MM.1S (cell line): Measurements from ENCODE around the gene MC2R.

Source experiments
- DNase-seq: peaks from one replicate; pipeline ENCODE4 v3.0.0-alpha.2; 2015
- H2AFZ ChIP-seq: fragments of 300-600 bp; sonication (generic); 2 replicates; pipeline ENCODE4 v1.6.0; 2016; ENCODE audit warnings: antibody characterized with exemption, low read length
- H3F3A ChIP-seq: fragments of 300-600 bp; sonication (generic); 2 replicates; pipeline ENCODE4 v1.6.1; 2016; ENCODE audit warnings: mild to moderate bottlenecking, antibody characterized with exemption, low read length, moderate library complexity, mixed read lengths; ENCODE audit not compliant: insufficient read depth
- H3K27ac ChIP-seq: fragments of 300-600 bp; sonication (generic); 2 replicates; pipeline ENCODE4 v1.5.1; 2016; ENCODE audit warnings: mild to moderate bottlenecking, low read length
- H3K27me3 ChIP-seq: fragments of 300-600 bp; sonication (generic); replicated peaks from 2 replicates; pipeline ENCODE4 v1.6.0; 2016; ENCODE audit warnings: low read length; ENCODE audit not compliant: insufficient read depth
- H3K36me3 ChIP-seq: fragments of 300-600 bp; sonication (generic); replicated peaks from 2 replicates; pipeline ENCODE4 v1.6.1; 2016; ENCODE audit warnings: mild to moderate bottlenecking, low read length, mixed read lengths; ENCODE audit not compliant: insufficient read depth
- H3K4me1 ChIP-seq: fragments of 300-600 bp; sonication (generic); 2 replicates; pipeline ENCODE4 v1.6.1; 2016; ENCODE audit warnings: low read length, mixed read lengths
- H3K4me2 ChIP-seq: fragments of 300-600 bp; sonication (generic); 2 replicates; pipeline ENCODE4 v1.6.0; 2016; ENCODE audit warnings: low read depth, low read length
- H3K4me3 ChIP-seq: fragments of 300-600 bp; sonication (generic); 2 replicates; pipeline ENCODE4 v1.5.1; 2016; ENCODE audit warnings: low read length, mixed read lengths
- H3K79me2 ChIP-seq: fragments of 300-600 bp; sonication (generic); 2 replicates; pipeline ENCODE4 v1.6.1; 2016; ENCODE audit warnings: mixed run types, low read length, mixed read lengths
- H3K9ac ChIP-seq: fragments of 300-600 bp; sonication (generic); 2 replicates; pipeline ENCODE4 v1.6.1; 2016; ENCODE audit warnings: low read length, mixed read lengths
- H3K9me2 ChIP-seq: fragments of 300-600 bp; sonication (generic); replicated peaks from 2 replicates; pipeline ENCODE4 v1.6.1; 2016; ENCODE audit warnings: mild to moderate bottlenecking, low read length, mixed read lengths; ENCODE audit not compliant: insufficient read depth
- H3K9me3 ChIP-seq: fragments of 300-600 bp; sonication (generic); replicated peaks from 2 replicates; pipeline ENCODE4 v1.6.1; 2016; ENCODE audit warnings: mild to moderate bottlenecking, low read length, mixed read lengths; ENCODE audit not compliant: insufficient read depth
- H4K20me1 ChIP-seq: fragments of 300-600 bp; sonication (generic); 2 replicates; pipeline ENCODE4 v1.6.1; 2016; ENCODE audit warnings: mild to moderate bottlenecking, low read length, moderate library complexity, mixed read lengths; ENCODE audit not compliant: insufficient read depth
- EZH2 ChIP-seq: fragments of 300-600 bp; sonication (generic); optimal IDR thresholded peaks from 2 replicates; pipeline ENCODE3; 2017; ENCODE audit warnings: low read depth, mild to moderate bottlenecking, antibody characterized with exemption, low read length, mixed read lengths
- EZH2phosphoT487 ChIP-seq: fragments of 300-600 bp; sonication (generic); IDR thresholded peaks from 2 replicates; pipeline ENCODE4 v1.6.1; 2018; ENCODE audit warnings: antibody characterized with exemption, low read length
- TF ChIP-seq, protein P1 (sequence below): fragments of 300-600 bp; sonication (generic); IDR thresholded peaks from 2 replicates; pipeline ENCODE4 v1.5.1; 2016; ENCODE audit warnings: antibody characterized with exemption, low read length, mixed read lengths

MC2R gene

GRCh38 chr18:13916559-13916958 is 1.2 kb upstream of the MC2R start:
- H3K79me2 ChIP-seq = no peaks in the 10 kb centered on the region
- H3K9me3 ChIP-seq = no peaks in the 10 kb centered on the region
- H3F3A ChIP-seq = no peaks in the 10 kb centered on the region
- H2AFZ ChIP-seq = no peak overlapping the region
- no peak for DNase-seq
- no peaks in the 10 kb centered on the region for H3K4me1 ChIP-seq
- no peaks in the 10 kb centered on the region for H3K9me2 ChIP-seq
- TF ChIP-seq, protein P1, sequence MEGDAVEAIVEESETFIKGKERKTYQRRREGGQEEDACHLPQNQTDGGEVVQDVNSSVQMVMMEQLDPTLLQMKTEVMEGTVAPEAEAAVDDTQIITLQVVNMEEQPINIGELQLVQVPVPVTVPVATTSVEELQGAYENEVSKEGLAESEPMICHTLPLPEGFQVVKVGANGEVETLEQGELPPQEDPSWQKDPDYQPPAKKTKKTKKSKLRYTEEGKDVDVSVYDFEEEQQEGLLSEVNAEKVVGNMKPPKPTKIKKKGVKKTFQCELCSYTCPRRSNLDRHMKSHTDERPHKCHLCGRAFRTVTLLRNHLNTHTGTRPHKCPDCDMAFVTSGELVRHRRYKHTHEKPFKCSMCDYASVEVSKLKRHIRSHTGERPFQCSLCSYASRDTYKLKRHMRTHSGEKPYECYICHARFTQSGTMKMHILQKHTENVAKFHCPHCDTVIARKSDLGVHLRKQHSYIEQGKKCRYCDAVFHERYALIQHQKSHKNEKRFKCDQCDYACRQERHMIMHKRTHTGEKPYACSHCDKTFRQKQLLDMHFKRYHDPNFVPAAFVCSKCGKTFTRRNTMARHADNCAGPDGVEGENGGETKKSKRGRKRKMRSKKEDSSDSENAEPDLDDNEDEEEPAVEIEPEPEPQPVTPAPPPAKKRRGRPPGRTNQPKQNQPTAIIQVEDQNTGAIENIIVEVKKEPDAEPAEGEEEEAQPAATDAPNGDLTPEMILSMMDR = no peak
- no peak for TF ChIP-seq EZH2phosphoT487
- no peak for TF ChIP-seq EZH2
- no peak overlapping the region for H3K4me2 ChIP-seq
- H3K9ac ChIP-seq = no peak overlapping the region
- H3K27me3 ChIP-seq = no peaks in the 10 kb centered on the region
- H3K4me3 ChIP-seq = no peak overlapping the region
- no peak overlapping the region for H3K27ac ChIP-seq
- H4K20me1 ChIP-seq = no peaks in the 10 kb centered on the region
- H3K36me3 ChIP-seq = no peaks in the 10 kb centered on the region

GRCh38 chr18:13915995-13916431 is 677 bp upstream of the MC2R start:
- H3K9me3 ChIP-seq = no peaks in the 10 kb centered on the region
- no peaks in the 10 kb centered on the region for H3F3A ChIP-seq
- H4K20me1 ChIP-seq = no peaks in the 10 kb centered on the region
- H3K4me1 ChIP-seq = no peaks in the 10 kb centered on the region
- no peak overlapping the region for H3K4me3 ChIP-seq
- no peak for DNase-seq
- H2AFZ ChIP-seq = no peak overlapping the region
- H3K4me2 ChIP-seq = no peak overlapping the region
- no peaks in the 10 kb centered on the region for H3K36me3 ChIP-seq
- H3K27me3 ChIP-seq = no peaks in the 10 kb centered on the region
- no peaks in the 10 kb centered on the region for H3K9me2 ChIP-seq
- H3K27ac ChIP-seq = no peak overlapping the region
- no peak overlapping the region for H3K9ac ChIP-seq
- H3K79me2 ChIP-seq = no peaks in the 10 kb centered on the region
- TF ChIP-seq EZH2 (no peak), EZH2phosphoT487 (no peak)
- TF ChIP-seq, protein P1 = no peak

DNA sequence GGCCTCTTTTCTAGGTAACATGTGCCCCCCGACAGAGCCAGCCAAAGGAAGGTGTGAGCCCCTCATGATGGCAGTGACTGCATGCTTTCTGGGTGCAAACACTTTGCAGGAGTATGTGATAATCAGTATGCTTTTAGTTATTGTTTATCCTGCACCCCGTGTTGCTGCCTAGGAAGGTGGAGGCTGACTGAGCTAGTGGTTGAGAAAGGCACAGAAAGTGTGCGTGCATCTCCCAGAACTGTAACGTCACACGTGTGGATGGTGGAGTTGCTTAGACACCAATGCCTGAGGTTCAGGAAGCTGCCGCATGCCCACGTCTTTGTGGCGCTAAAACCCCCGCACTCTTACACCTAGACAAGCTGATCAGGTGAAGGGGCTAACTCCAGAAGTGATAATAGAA is 580 bp downstream of the MC2R start:
- no peaks in the 10 kb centered on the region for H3K36me3 ChIP-seq
- H3K9ac ChIP-seq = no peak overlapping the region
- H3K4me2 ChIP-seq = no peak overlapping the region
- no peaks in the 10 kb centered on the region for H3K79me2 ChIP-seq
- no peaks in the 10 kb centered on the region for H3F3A ChIP-seq
- no peaks in the 10 kb centered on the region for H3K27me3 ChIP-seq
- DNase-seq = no peak
- H3K9me3 ChIP-seq = no peaks in the 10 kb centered on the region
- no peaks in the 10 kb centered on the region for H3K4me1 ChIP-seq
- no peak overlapping the region for H3K27ac ChIP-seq
- H4K20me1 ChIP-seq = no peaks in the 10 kb centered on the region
- TF ChIP-seq EZH2 = no peak
- TF ChIP-seq, protein P1 = no peak
- no peak for TF ChIP-seq EZH2phosphoT487
- no peak overlapping the region for H3K4me3 ChIP-seq
- H3K9me2 ChIP-seq = no peaks in the 10 kb centered on the region
- H2AFZ ChIP-seq = no peak overlapping the region
